ENCODE data around the gene THEM5. TPM values are rescaled to one million over a fixed set of nuclear protein-coding genes. Genes with fewer than 3 reads are reported as not detected.

The THEM5 gene
- total and polyA plus RNA-seq, 3 donors from 2014 or later: 0.57 TPM; not detected in 2

GRCh38 chr1:151825751-151826660, 27.5 kb downstream of the THEM5 start:
- Histone ChIP-seq H3K4me1 (peaks cover 41% of the 10 kb centered on the region), H3K27ac (peak overlapping the region; percentile 69 to 72), H3K27me3 (no peaks in the 10 kb centered on the region), H3K36me3 (ENCODE audit: low read depth, missing control alignments) (no peaks in the 10 kb centered on the region), H3K9me3 (no peaks in the 10 kb centered on the region), H3K4me3 (no peak overlapping the region)
- DNase-seq: peak; percentile 83
- no peak for TF ChIP-seq CTCF (IDR thresholded peaks at IDR 0.05)
- no peak for TF ChIP-seq POLR2A (IDR thresholded peaks at IDR 0.05)
- intact Hi-C loops (cut with DNase I; ENCODE audit: low total_unique reads): no loop called here
- WGBS, 2 donors: 37 to 65% methylated on average over 8 to 21 of the region's 21 CpGs

GRCh38 chr1:151825204-151825603, 28.3 kb downstream of the THEM5 start:
- H3K4me3 ChIP-seq: no peak overlapping the region
- WGBS, 2 donors: 6 to 11% methylated on average over 2 to 9 of the region's 9 CpGs
- H3K9me3 ChIP-seq: no peaks in the 10 kb centered on the region
- TF ChIP-seq POLR2A (IDR thresholded peaks at IDR 0.05) (no peak), CTCF (IDR thresholded peaks at IDR 0.05) (no peak)
- H3K36me3 ChIP-seq (ENCODE audit: low read depth, missing control alignments): no peaks in the 10 kb centered on the region
- peaks cover 41% of the 10 kb centered on the region for H3K4me1 ChIP-seq
- no peaks in the 10 kb centered on the region for H3K27me3 ChIP-seq
- intact Hi-C loops (cut with DNase I; ENCODE audit: low total_unique reads): no loop called here
- peak; percentile 87 for DNase-seq
- H3K27ac ChIP-seq: peak overlapping the region in 1 of 2 donors; percentile 72

GRCh38 chr1:151823175-151823574, 30.3 kb downstream of the THEM5 start:
- H3K4me3 ChIP-seq: no peak overlapping the region
- WGBS, 2 donors: 78 to 92% methylated on average over 8 of the region's 8 CpGs
- intact Hi-C loops (cut with DNase I; ENCODE audit: low total_unique reads): no loop called here

GRCh38 chr1:151822404-151822803, 31.1 kb downstream of the THEM5 start:
- no peak overlapping the region for H3K27ac ChIP-seq
- WGBS, 2 donors: 75 to 84% methylated on average over 5 to 7 of the region's 7 CpGs

More at GRCh38 chr1:151823175-151823574, 30.3 kb downstream of the THEM5 start:
- Histone ChIP-seq H3K9me3 (no peaks in the 10 kb centered on the region), H3K27ac (no peak overlapping the region), H3K27me3 (no peaks in the 10 kb centered on the region), H3K4me1 (peaks cover 27% of the 10 kb centered on the region), H3K36me3 (ENCODE audit: low read depth, missing control alignments) (no peaks in the 10 kb centered on the region)
- no peak for DNase-seq
- TF ChIP-seq CTCF (IDR thresholded peaks at IDR 0.05): no peak
- TF ChIP-seq POLR2A (IDR thresholded peaks at IDR 0.05): no peak

More at GRCh38 chr1:151822404-151822803, 31.1 kb downstream of the THEM5 start:
- DNase-seq: no peak
- TF ChIP-seq CTCF (IDR thresholded peaks at IDR 0.05) (no peak), POLR2A (IDR thresholded peaks at IDR 0.05) (no peak)
- Histone ChIP-seq H3K36me3 (ENCODE audit: low read depth, missing control alignments) (no peaks in the 10 kb centered on the region), H3K27me3 (no peaks in the 10 kb centered on the region), H3K4me1 (peaks cover 24% of the 10 kb centered on the region), H3K4me3 (no peak overlapping the region), H3K9me3 (no peaks in the 10 kb centered on the region)
- intact Hi-C loops (cut with DNase I; ENCODE audit: low total_unique reads): no loop called here
